ENCODE data around the gene ILKAP. TPM values are rescaled to one million over a fixed set of nuclear protein-coding genes. Genes with fewer than 3 reads are reported as not detected.

ILKAP gene
- total RNA-seq, 4 donors from 2014 or later, result 9.2 to 78.0 (median 29.1) TPM

DNA sequence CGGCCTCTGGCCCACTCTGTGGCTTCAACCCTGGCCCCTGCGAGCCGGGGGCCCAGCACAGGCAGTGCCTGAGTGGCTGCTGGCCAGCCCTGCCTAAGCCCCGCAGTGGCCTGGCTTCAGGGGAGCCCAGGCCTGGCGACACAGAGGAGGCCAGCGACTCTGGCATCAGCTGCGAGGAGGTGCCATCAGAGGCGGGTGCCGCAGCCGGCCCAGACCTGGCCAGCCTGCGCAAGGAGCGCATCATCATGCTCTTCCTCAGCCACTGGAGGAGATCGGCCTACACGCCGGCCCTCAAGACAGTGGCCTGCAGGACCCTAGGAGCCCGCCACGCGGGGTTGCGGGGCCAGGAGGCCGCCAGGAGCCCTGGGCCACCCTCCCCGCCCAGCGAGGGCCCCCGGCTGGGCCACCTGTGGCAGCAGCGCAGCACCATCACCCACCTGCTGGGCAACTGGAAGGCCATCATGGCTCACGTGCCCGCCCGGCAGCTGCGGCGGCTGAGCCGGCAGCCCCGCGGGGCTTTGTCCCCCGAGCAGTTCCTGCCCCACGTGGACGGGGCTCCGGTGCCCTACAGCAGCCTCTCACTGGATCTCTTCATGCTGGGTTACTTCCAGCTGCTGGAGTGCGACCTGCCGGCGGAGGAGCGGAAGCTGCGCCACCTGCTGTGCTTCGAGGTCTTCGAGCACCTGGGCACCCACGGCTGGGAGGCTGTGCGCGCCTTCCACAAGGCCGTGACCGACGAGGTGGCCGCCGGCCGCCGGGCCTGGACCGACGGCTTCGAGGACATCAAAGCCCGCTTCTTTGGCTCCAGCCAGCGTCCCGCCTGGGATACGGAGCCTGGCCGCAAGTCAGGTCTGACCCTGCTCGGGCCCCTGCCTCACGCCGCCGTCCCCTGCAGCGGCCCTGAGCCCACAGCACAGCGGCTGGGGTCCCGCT lies 72.5 kb downstream of the ILKAP start:
- no peaks in the 10 kb centered on the region for H3K9me3 ChIP-seq
- H3K27me3 ChIP-seq, result no peaks in the 10 kb centered on the region
- no peaks in the 10 kb centered on the region for H3K4me1 ChIP-seq
- no peak for TF ChIP-seq POLR2A (IDR thresholded peaks at IDR 0.05)
- TF ChIP-seq, protein P1, sequence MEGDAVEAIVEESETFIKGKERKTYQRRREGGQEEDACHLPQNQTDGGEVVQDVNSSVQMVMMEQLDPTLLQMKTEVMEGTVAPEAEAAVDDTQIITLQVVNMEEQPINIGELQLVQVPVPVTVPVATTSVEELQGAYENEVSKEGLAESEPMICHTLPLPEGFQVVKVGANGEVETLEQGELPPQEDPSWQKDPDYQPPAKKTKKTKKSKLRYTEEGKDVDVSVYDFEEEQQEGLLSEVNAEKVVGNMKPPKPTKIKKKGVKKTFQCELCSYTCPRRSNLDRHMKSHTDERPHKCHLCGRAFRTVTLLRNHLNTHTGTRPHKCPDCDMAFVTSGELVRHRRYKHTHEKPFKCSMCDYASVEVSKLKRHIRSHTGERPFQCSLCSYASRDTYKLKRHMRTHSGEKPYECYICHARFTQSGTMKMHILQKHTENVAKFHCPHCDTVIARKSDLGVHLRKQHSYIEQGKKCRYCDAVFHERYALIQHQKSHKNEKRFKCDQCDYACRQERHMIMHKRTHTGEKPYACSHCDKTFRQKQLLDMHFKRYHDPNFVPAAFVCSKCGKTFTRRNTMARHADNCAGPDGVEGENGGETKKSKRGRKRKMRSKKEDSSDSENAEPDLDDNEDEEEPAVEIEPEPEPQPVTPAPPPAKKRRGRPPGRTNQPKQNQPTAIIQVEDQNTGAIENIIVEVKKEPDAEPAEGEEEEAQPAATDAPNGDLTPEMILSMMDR (IDR thresholded peaks at IDR 0.05), result no peak
- intact Hi-C loops (cut with DNase I; ENCODE audit: low total_unique reads), result no loop called here
- H3K4me3 ChIP-seq, result no peak overlapping the region
- DNase-seq, result no peak
- H3K27ac ChIP-seq, result no peak overlapping the region
- no peaks in the 10 kb centered on the region for H3K36me3 ChIP-seq

DNA sequence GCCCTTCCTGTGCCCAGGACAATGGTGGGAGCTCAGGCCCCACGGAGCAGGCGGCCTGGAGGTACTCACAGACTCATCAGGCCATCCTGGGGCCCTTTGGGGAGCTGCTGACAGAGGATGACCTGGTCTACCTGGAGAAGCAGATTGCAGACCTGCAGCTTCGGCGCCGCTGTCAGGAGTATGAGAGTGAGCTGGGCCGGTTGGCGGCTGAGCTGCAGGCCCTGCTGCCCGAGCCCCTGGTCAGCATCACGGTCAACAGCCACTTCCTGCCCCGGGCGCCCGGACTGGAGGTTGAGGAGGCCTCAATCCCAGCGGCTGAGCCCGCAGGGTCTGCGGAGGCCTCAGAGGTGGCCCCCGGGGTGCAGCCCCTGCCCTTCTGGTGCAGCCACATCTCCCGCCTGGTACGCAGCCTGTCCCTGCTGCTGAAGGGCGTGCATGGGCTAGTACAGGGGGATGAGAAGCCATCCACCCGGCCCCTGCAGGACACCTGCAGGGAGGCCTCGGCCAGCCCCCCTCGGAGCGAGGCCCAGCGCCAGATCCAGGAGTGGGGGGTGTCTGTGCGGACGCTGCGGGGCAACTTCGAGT lies 73.3 kb downstream of the ILKAP start:
- no peak for TF ChIP-seq POLR2A (IDR thresholded peaks at IDR 0.05)
- TF ChIP-seq, protein P1 (IDR thresholded peaks at IDR 0.05), result no peak
- H3K4me1 ChIP-seq, result no peaks in the 10 kb centered on the region
- no peak overlapping the region for H3K4me3 ChIP-seq
- no peak for DNase-seq
- no peaks in the 10 kb centered on the region for H3K36me3 ChIP-seq
- H3K27ac ChIP-seq, result no peak overlapping the region
- H3K27me3 ChIP-seq, result no peaks in the 10 kb centered on the region
- intact Hi-C loops (cut with DNase I; ENCODE audit: low total_unique reads), result no loop called here
- no peaks in the 10 kb centered on the region for H3K9me3 ChIP-seq

DNA sequence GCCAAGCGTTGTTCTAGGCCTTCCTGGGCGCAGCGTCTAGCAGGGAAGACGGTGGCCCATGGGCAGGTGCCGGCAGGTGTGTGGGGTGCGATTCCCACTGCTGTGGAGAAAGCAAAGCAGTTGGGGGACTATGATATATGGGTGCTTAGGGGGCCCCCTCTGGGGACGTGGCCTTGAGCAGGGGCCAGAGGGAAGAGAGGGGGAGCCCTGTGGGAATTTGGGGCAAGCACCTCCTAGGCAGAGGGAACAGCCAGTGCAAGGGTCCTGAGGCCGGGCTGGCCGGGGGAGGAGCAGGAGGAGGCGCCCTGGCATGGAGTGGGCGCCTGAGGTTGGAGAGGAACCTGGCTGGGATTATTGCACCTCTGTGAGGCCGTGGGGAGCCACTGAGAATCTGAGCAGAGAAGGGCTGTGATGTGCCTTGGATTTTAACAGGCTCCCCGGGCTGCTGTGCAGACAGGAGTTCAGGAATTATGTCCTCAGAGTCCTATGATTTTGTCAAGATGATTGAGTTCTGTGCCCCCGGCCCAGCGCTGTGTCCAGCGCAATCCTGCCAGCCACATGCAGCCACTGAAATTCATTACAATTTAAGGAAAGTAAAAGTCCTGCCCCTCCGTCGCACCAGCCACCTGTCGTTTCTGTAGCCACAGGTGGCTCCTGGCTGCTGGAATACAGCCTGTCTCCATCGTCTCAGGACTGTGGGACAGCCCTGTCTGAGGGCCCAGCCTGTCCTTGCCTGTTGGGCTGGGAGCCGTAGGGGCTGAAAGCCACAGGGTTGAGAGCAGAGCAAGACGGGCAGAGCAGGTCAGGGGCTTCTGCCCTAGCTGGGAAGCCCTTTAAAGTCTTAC lies 74.1 kb downstream of the ILKAP start:
- no peak for DNase-seq

DNA sequence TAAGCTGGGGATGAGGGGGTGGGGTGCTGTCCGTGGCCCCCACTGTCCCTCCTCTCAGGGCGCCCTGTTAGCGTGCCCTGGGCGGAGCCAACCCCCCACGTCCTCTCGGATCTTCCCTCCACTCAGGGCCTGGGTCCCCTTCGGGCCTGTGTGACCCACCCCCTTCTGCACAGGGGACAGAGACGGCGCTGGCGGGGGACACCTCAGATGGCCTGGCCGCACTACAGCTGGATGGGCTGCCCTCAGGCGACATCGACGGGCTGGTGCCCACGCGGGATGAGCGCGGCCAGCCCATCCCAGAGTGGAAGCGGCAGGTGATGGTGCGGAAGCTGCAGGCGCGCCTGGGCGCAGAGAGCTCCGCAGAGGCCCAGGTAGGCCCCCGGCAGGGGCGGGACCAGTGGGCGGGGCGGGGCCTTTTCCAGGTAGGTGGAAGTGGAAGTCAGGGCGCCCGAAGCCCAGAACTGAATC lies 74.9 kb downstream of the ILKAP start:
- TF ChIP-seq, protein P1 (IDR thresholded peaks at IDR 0.05), result no peak
- TF ChIP-seq POLR2A (IDR thresholded peaks at IDR 0.05), result no peak
- Histone ChIP-seq H3K9me3 (no peaks in the 10 kb centered on the region), H3K4me1 (no peaks in the 10 kb centered on the region), H3K27me3 (no peaks in the 10 kb centered on the region), H3K36me3 (no peaks in the 10 kb centered on the region), H3K4me3 (no peak overlapping the region), H3K27ac (no peak overlapping the region)
- no peak for DNase-seq
- intact Hi-C loops (cut with DNase I; ENCODE audit: low total_unique reads), result no loop called here

More for the DNA sequence above, 74.1 kb downstream of the ILKAP start:
- H3K4me3 ChIP-seq, result no peak overlapping the region
- no peaks in the 10 kb centered on the region for H3K4me1 ChIP-seq
- no peak overlapping the region for H3K27ac ChIP-seq
- TF ChIP-seq POLR2A (IDR thresholded peaks at IDR 0.05), result no peak
- TF ChIP-seq, protein P1 (IDR thresholded peaks at IDR 0.05), result no peak
- H3K27me3 ChIP-seq, result no peaks in the 10 kb centered on the region
- no peaks in the 10 kb centered on the region for H3K9me3 ChIP-seq
- no peaks in the 10 kb centered on the region for H3K36me3 ChIP-seq
- intact Hi-C loops (cut with DNase I; ENCODE audit: low total_unique reads), result no loop called here
